Right hindlimb (tissue), 1 donor: Measurements from ENCODE around the gene FN1.
"Not testable (repeated sequence)": the region's sequence is repeated elsewhere in the genome, so short reads cannot be mapped to it uniquely, and the experiment has no call there.

ENCODE experiments used
- DNase-seq: peaks from one replicate; pipeline ENCODE4 v3.0.0-alpha.2; 2018

FN1 gene

GRCh38 chr2:215364157-215365155, 71.4 kb downstream of the FN1 start:
- no peak for DNase-seq

GRCh38 chr2:215363461-215364156, 72.3 kb downstream of the FN1 start:
- no peak for DNase-seq

GRCh38 chr2:215363039-215363438, 72.8 kb downstream of the FN1 start:
- DNase-seq: no peak

- no peak for DNase-seq
These were observed 73.3 kb downstream of the FN1 start for GRCh38 chr2:215362562-215362904.

GRCh38 chr2:215361876-215362561, 73.8 kb downstream of the FN1 start:
- no peak for DNase-seq

- DNase-seq: no peak
These were observed 74.5 kb downstream of the FN1 start for GRCh38 chr2:215361211-215361875.

GRCh38 chr2:215360596-215360995, 75.3 kb downstream of the FN1 start:
- no peak for DNase-seq

GRCh38 chr2:215360059-215360458, 75.8 kb downstream of the FN1 start:
- not testable (repeated sequence) for DNase-seq

- DNase-seq: no peak
These were observed 76.3 kb downstream of the FN1 start for GRCh38 chr2:215359576-215359922.

GRCh38 chr2:215358891-215359575, 76.8 kb downstream of the FN1 start:
- no peak for DNase-seq

- no peak for DNase-seq
These were observed 77.5 kb downstream of the FN1 start for GRCh38 chr2:215358312-215358845.

GRCh38 chr2:215357660-215358059, 78.2 kb downstream of the FN1 start:
- no peak for DNase-seq

- DNase-seq: peak; percentile 34
These were observed 78.9 kb downstream of the FN1 start for GRCh38 chr2:215356948-215357461.

- no peak for DNase-seq
These were observed 79.4 kb downstream of the FN1 start for GRCh38 chr2:215356334-215356947.

GRCh38 chr2:215355801-215356200, 80.1 kb downstream of the FN1 start:
- DNase-seq: no peak

GRCh38 chr2:215354771-215355695, 80.8 kb downstream of the FN1 start:
- DNase-seq: no peak

GRCh38 chr2:215352602-215353001, 83.3 kb downstream of the FN1 start:
- no peak for DNase-seq

- no peak for DNase-seq
These were observed 88.0 kb downstream of the FN1 start for GRCh38 chr2:215347878-215348277.

GRCh38 chr2:215338883-215339679, 96.8 kb downstream of the FN1 start:
- no peak for DNase-seq
